HG03135 (cell line): ENCODE measurements around the gene CFAP221.
A peak's percentile ranks its signal among the peaks of the same experiment; 100 is the strongest.

Experiments used
- ATAC-seq: cut with Tn5 transposase; IDR thresholded peaks from one replicate; pipeline ENCODE4 v1.9.1; 2021; ENCODE audit warnings: mild to moderate bottlenecking, moderate library complexity; ENCODE audit not compliant: unreplicated experiment

CFAP221 gene

GRCh38 chr2:119641562-119642258 lies 97.5 kb downstream of the CFAP221 start:
- peak; percentile 91 for ATAC-seq

- ATAC-seq, result no peak
Measured at GRCh38 chr2:119644186-119644585, 99.9 kb downstream of the CFAP221 start.

GRCh38 chr2:119645173-119645855 lies 101.1 kb downstream of the CFAP221 start:
- ATAC-seq, result no peak

- no peak for ATAC-seq
Measured at GRCh38 chr2:119646149-119646548, 101.9 kb downstream of the CFAP221 start.

- peak; percentile 86 for ATAC-seq
Measured at GRCh38 chr2:119647440-119648169, 103.4 kb downstream of the CFAP221 start.

GRCh38 chr2:119649364-119649917 lies 105.2 kb downstream of the CFAP221 start:
- ATAC-seq, result no peak

GRCh38 chr2:119650206-119650605 lies 106.0 kb downstream of the CFAP221 start:
- ATAC-seq, result no peak

- ATAC-seq, result no peak
Measured at GRCh38 chr2:119650846-119651370, 106.7 kb downstream of the CFAP221 start.

GRCh38 chr2:119657466-119658145 lies 113.4 kb downstream of the CFAP221 start:
- ATAC-seq, result no peak

- ATAC-seq, result no peak
Measured at GRCh38 chr2:119659601-119660342, 115.5 kb downstream of the CFAP221 start.

GRCh38 chr2:119660343-119660658 lies 116.1 kb downstream of the CFAP221 start:
- no peak for ATAC-seq

GRCh38 chr2:119662297-119662696 lies 118.0 kb downstream of the CFAP221 start:
- no peak for ATAC-seq

- ATAC-seq, result no peak
Measured at GRCh38 chr2:119668546-119668945, 124.3 kb downstream of the CFAP221 start.

GRCh38 chr2:119671016-119671415 lies 126.8 kb downstream of the CFAP221 start:
- no peak for ATAC-seq

GRCh38 chr2:119671752-119672151 lies 127.5 kb downstream of the CFAP221 start:
- no peak for ATAC-seq

GRCh38 chr2:119672161-119672862 lies 128.1 kb downstream of the CFAP221 start:
- ATAC-seq, result no peak

- ATAC-seq, result no peak
Measured at GRCh38 chr2:119673796-119674195, 129.5 kb downstream of the CFAP221 start.

- no peak for ATAC-seq
Measured at GRCh38 chr2:119674711-119675500, 130.7 kb downstream of the CFAP221 start.
